AG10803 (cell line): ENCODE results near the gene DLGAP1.

Experiments
- DNase-seq: peaks from one replicate; pipeline ENCODE4 v3.0.0; 2010; ENCODE audit warnings: low read depth
- H3K4me3 ChIP-seq: 2 replicates; pipeline ENCODE4 v1.5.1; 2011; ENCODE audit warnings: mild to moderate bottlenecking, low read length, control low read depth
- TF ChIP-seq, protein P1 (sequence below): conservative IDR thresholded peaks from 2 replicates; pipeline ENCODE4 v1.5.1; 2011; ENCODE audit warnings: mild to moderate bottlenecking, low read length, control low read depth, inconsistent platforms

The DLGAP1 gene

DNA sequence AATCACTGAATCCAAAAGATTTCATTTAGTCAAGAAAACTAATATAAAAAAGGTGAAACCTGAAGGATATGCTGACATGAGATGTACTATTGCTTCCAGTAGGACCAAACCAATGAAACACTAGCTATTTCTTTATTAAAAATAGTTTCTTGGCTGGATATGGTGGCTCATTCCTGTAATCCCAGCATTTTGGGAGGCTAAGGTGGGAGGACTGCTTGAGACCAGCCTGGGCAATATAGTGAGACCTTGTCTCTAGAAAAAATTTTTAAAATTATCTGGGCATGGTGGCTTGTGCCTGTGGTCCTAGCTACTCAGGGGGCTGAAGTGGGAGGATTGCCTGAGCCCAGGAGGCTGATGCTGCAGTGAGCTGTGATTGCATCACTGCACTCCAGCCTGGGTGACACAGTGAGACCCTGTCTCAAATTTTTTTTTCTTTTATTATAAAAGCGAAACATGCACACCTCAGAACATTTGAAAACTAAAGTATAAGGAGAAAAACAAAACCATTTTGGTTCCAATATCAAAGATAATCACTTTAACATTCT is 738.9 kb downstream of the DLGAP1 start:
- no peak overlapping the region for H3K4me3 ChIP-seq
- DNase-seq = no peak
- TF ChIP-seq, protein P1, sequence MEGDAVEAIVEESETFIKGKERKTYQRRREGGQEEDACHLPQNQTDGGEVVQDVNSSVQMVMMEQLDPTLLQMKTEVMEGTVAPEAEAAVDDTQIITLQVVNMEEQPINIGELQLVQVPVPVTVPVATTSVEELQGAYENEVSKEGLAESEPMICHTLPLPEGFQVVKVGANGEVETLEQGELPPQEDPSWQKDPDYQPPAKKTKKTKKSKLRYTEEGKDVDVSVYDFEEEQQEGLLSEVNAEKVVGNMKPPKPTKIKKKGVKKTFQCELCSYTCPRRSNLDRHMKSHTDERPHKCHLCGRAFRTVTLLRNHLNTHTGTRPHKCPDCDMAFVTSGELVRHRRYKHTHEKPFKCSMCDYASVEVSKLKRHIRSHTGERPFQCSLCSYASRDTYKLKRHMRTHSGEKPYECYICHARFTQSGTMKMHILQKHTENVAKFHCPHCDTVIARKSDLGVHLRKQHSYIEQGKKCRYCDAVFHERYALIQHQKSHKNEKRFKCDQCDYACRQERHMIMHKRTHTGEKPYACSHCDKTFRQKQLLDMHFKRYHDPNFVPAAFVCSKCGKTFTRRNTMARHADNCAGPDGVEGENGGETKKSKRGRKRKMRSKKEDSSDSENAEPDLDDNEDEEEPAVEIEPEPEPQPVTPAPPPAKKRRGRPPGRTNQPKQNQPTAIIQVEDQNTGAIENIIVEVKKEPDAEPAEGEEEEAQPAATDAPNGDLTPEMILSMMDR = no peak

DNA sequence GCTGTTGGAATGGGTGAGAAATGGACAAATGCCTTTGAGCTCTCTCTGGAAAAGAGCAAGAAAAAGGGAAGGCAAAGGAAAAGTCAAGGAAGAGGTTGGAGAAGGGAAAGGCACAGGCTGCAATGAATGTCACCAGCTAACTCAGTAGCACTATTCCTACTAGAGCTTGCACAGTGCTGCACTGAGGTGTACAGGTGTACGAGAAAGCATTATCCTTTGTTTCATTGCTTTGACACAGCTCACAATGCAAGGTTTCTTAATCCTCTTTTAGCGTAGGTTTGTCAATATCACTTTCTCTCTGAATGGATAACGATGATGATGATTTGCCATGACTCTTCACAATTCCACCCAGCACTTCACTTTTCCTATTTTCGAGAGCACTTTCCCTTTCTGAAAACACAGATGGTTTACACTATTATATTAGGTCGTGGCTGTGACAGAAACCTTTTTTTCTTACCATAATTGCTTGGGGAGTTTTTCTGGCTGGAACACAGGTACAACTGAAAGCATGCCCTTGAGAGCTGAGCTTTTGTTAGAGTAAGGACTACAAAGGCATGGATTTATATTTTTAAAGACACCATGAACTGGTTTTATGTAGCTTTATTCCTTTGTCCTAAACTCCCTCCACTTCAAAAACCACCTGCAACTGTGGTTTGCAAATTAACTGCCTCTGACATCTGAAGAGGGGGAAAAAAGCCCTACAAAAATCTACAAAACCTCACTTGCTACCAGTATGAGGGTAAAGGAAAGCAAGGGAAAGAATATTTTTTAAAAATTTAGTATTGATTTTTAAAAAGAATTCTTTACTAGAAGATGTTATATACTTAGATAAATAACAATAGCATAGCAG is 739.7 kb downstream of the DLGAP1 start:
- no peak for DNase-seq
- no peak overlapping the region for H3K4me3 ChIP-seq
- TF ChIP-seq, protein P1 = no peak

DNA sequence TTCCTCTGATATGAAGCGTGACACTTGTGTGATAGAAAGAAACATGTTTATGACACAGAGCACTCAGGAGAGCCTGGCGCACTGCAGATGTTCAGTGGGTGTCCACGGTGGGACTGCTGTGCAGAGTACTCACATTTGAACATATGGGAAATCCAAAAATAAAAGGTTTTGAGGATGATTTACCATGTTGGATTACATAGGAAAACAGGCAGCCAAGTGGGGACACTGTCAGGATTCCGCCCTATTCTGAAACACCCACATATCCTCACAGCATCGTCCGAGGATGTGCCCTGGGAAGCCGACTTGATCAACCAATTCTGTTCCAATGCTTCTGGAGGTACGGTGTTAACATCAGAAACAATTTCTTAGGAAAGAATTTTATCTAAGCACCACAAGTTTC is 741.4 kb downstream of the DLGAP1 start:
- DNase-seq = no peak

DNA sequence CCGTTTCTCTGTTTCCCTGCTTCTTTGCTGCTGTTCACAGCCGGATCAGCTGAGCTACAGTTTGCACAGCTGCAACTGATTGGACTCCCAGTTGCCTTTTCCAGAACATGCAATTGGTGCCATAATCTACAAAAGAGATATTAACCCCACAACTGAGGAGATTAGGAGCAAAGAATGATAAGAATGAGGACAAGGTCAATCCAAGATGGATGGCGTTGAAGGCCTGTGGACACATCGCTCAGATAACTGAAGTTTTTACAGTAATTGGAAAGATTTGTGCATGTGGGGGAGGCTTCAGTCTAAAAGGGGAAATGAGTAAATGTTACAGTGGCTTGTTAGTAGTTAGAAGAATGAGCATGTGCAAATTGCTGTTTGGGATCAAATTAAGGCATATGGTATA is 741.9 kb downstream of the DLGAP1 start:
- no peak overlapping the region for H3K4me3 ChIP-seq
- DNase-seq = no peak
- TF ChIP-seq, protein P1 = no peak

More for the DNA sequence above, 741.4 kb downstream of the DLGAP1 start:
- H3K4me3 ChIP-seq = no peak overlapping the region
- TF ChIP-seq, protein P1 = no peak

DNA sequence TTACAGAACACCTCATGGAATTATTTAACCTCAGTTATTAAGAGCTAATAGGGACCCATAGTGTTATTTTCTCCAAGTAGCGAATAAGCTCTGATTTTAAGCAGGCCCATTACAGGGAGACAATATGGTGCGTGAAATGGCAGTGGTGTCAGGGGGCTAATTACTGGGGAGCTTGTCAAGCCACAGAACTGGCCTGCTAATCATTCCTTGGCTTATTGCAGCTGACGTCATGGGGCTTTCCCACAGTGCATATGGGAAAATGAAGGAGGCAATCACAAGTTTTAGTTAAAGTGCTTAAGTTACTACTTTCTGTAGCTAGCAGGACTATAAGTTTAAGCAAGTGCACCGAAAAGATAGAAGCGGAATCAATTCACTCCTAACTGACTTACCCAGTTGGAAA is 742.6 kb downstream of the DLGAP1 start:
- TF ChIP-seq, protein P1 = no peak
- DNase-seq = no peak
- H3K4me3 ChIP-seq = no peak overlapping the region

DNA sequence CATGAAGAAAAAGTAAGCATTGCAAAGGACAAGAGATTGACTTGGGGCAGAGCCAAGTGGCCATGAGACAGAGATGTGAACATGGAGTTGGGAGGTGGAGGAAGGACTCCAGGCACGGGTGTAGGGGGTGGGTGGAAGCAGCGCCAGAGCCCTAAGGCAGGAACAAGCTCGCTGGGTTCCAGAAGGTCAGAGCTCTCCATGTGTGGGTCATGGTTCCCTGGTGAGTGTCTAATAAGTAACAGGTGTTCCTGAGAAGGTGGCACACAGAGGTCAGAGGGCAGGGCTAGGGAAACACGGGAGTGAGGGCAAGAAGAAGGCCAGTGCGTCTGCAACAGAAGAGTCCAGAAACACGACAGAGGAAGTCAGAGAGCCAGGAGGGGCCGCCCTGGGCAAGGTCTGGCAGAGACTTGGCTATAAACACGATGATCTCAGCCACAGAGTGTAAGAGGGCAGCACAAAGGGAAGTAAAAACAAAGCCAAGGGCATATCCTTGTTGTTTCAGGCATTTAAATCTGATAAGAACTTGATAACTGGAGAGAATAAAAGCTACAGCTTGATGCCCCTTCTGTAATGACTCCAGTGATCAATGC is 744.3 kb downstream of the DLGAP1 start:
- TF ChIP-seq, protein P1 = no peak
- DNase-seq = no peak
- H3K4me3 ChIP-seq = no peak overlapping the region
